BLaER1 treated with 17β-estradiol and CSF1 and Interleukin-3, amounts not matched to agents 10 nM and 100 nM (cell line): ENCODE measurements around the gene PARD3.

Source experiments
- H3K27ac ChIP-seq, 11 experiments: shearing (Covaris generic); formaldehyde crosslinking; 2 replicates each; pipeline ENCODE4 v1.8.1; 2022
- H3K27me3 ChIP-seq, 11 experiments: shearing (Covaris generic); formaldehyde crosslinking; 2 replicates each; pipeline ENCODE4 v1.8.1; 2022
- H3K36me3 ChIP-seq, 11 experiments: shearing (Covaris generic); formaldehyde crosslinking; 2 replicates each; pipeline ENCODE4 v1.8.1; 2022
- H3K4me1 ChIP-seq, 10 experiments: shearing (Covaris generic); formaldehyde crosslinking; 2 replicates each; pipeline ENCODE4 v1.8.1; 2022
- H3K4me2 ChIP-seq, 11 experiments: shearing (Covaris generic); formaldehyde crosslinking; 2 replicates each; pipeline ENCODE4 v1.8.1; 2022
- H3K4me3 ChIP-seq, 10 experiments: shearing (Covaris generic); formaldehyde crosslinking; 2 replicates each; pipeline ENCODE4 v1.8.1; 2022
- H3K9ac ChIP-seq, 11 experiments: shearing (Covaris generic); formaldehyde crosslinking; 2 replicates each; pipeline ENCODE4 v1.8.1; 2022
- H3K9me3 ChIP-seq, 11 experiments: shearing (Covaris generic); formaldehyde crosslinking; replicated peaks in 1 of 11; 2 replicates each; pipeline ENCODE4 v1.8.1; 2022
- H4K20me1 ChIP-seq, 11 experiments: shearing (Covaris generic); formaldehyde crosslinking; 2 replicates each; pipeline ENCODE4 v1.8.1; 2022
- Cebpa-rat ChIP-seq, 11 experiments: shearing (Covaris generic); IDR thresholded peaks; 2 replicates each; pipeline ENCODE4 v1.8.1; 2022

The PARD3 gene

DNA sequence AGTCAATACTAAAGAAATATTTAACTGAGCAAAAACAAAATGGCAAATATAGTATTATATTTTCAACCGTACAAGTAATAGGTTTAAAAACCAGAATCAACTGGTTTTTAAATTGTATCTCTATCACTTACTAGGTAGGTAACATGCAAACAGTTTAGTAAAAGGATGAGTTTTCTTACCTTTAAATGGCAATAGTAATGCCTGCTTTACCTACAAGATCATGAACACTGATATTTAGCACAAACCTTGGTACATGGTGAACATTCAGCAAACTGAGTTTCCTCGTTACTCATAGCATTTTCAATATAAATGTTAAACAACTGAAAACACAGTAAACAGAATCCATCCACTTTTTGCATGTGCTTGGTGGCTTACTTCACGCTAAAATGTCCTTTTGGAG is 389.1 kb downstream of the PARD3 start:
- no peak overlapping the region for H3K4me3 ChIP-seq
- H4K20me1 ChIP-seq = no peaks in the 10 kb centered on the region
- no peak overlapping the region for H3K9ac ChIP-seq
- 0 out of 22 replicates have a peak, but pooled peaks cover 0 to 4% (median 0%) of the 10 kb centered on the region in 11 experiments for H3K9me3 ChIP-seq
- no peak overlapping the region for H3K4me2 ChIP-seq
- H3K36me3 ChIP-seq = no peaks in the 10 kb centered on the region
- no peak for TF ChIP-seq Cebpa-rat (IDR thresholded peaks at IDR 0.05)
- no peaks in the 10 kb centered on the region for H3K27me3 ChIP-seq
- no peak overlapping the region for H3K27ac ChIP-seq
- H3K4me1 ChIP-seq = peaks cover 0 to 7% (median 0%) of the 10 kb centered on the region in 10 experiments; a peak in 2 of 20 replicates

DNA sequence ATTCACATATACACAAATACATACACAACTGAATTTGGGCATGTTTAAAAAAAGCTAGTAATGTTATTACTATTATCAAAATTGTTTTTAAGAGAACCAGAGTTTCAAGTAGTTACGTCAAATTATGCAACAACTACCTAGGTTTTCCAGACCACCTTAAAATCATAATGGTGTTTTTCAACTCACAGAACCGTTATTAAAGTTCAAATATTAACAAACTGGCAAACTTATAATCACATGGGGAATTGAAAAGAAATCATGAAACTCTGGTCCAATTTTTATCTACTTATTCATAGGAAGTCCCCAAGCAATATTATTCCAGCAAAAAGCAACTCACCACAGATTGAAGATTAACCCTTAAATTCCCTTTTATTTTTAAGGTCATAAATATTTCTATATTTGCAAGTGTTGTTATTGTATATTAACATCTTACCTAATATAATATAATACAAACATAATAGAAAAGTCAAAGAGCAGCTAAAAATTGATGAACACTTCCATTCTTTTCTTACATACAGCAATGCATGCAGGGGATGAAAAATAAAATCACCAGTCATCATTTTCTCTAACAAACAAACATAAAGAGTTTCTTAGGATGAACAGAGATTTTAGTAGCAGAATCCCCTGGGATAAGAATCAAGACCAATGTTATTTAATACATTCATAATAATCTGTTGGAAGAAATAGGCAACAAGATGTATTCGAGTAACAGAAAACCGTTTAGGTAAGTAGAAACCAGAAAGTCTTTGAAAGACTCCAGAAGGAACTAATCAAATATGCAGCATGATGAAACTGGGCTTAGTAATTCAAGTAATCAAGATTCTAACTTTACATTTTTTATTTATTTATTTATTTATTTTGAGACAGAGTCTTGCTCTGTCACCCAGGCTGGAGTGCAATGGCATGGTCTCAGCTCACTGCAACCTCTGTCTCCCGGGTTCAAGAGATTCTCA is 391.1 kb downstream of the PARD3 start:
- H3K4me1 ChIP-seq = no peaks in the 10 kb centered on the region

DNA sequence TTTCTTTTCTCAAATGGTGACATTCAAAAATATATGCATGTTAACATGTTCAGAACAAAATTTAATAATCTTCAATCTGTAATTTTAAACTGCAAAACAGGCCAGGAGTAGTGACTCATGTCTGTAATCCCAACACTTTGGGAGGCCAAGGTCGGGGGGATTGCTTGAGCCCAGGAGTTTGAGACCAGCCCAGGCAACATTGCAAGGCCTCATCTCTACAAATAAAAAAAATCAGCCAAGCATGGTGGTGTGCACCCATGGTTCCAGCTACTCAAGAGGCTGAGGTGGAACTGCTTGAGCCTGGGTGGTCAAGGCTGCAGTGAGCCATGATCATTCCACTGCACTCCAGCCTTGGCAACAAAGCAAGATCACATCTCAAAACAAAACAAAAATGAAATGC is 394.3 kb downstream of the PARD3 start:
- H3K9me3 ChIP-seq = no peaks in the 10 kb centered on the region
- H3K27ac ChIP-seq = no peak overlapping the region
- no peak for TF ChIP-seq Cebpa-rat (IDR thresholded peaks at IDR 0.05)
- no peak overlapping the region for H3K4me2 ChIP-seq
- H3K36me3 ChIP-seq = no peaks in the 10 kb centered on the region
- H3K4me1 ChIP-seq = no peaks in the 10 kb centered on the region
- H3K27me3 ChIP-seq = no peaks in the 10 kb centered on the region
- H3K9ac ChIP-seq = no peak overlapping the region
- H4K20me1 ChIP-seq = no peaks in the 10 kb centered on the region; a peak in 1 of 22 replicates
- H3K4me3 ChIP-seq = no peak overlapping the region

More for the DNA sequence above, 391.1 kb downstream of the PARD3 start:
- Histone ChIP-seq H3K27ac (no peak overlapping the region), H3K27me3 (no peaks in the 10 kb centered on the region), H3K9ac (no peak overlapping the region), H3K4me2 (no peak overlapping the region), H3K4me3 (no peak overlapping the region), H3K9me3 (no peaks in the 10 kb centered on the region), H4K20me1 (no peaks in the 10 kb centered on the region; a peak in 1 of 22 replicates), H3K36me3 (no peaks in the 10 kb centered on the region)
- TF ChIP-seq Cebpa-rat (IDR thresholded peaks at IDR 0.05) = no peak

DNA sequence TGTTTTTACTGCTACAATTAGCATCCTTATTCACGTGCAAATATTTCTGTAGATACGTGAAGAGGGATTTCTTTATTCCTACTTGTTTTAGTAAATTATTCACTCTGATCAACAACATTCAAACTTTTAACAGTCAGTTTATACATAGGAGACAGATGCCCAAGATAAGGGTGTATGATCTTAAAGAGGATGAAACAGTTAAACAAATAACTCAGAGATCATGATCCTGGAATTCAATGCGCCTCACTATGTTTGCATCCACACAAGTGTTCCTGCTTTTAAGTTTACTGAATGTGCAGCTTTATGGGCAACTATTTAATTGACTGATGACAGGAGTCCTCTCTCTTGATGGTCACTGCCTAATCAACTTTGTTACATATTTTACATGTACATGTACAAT is 394.8 kb downstream of the PARD3 start:
- Histone ChIP-seq H3K36me3 (no peaks in the 10 kb centered on the region), H4K20me1 (no peaks in the 10 kb centered on the region; a peak in 1 of 22 replicates), H3K27me3 (no peaks in the 10 kb centered on the region), H3K9me3 (no peaks in the 10 kb centered on the region), H3K4me1 (no peaks in the 10 kb centered on the region), H3K4me2 (no peak overlapping the region), H3K4me3 (no peak overlapping the region), H3K9ac (no peak overlapping the region), H3K27ac (no peak overlapping the region)
- TF ChIP-seq Cebpa-rat (IDR thresholded peaks at IDR 0.05) = no peak

DNA sequence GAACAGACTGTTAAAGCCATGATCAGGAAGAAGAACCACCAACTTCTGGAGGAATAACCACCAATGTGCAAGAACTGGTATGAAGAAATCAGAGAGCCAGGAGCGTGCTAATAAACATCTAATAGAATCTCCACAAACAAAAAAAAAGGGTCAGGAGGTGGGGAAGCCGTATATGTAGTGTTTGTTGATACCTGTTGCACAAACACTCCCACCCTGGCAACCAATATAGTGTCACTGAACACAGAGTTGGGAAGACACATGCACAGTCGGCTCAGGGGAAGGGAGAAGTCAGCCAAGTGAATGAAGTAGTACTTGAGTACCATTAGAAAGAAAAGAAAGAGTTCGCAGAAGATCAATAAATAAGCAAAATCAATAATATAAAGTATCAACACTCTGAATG is 400.1 kb downstream of the PARD3 start:
- H3K9me3 ChIP-seq = no peaks in the 10 kb centered on the region
- no peak overlapping the region for H3K4me2 ChIP-seq
- TF ChIP-seq Cebpa-rat (IDR thresholded peaks at IDR 0.05) = no peak
- H3K27ac ChIP-seq = no peak overlapping the region
- no peak overlapping the region for H3K4me3 ChIP-seq
- no peak overlapping the region for H3K9ac ChIP-seq
- H3K36me3 ChIP-seq = no peaks in the 10 kb centered on the region
- H3K4me1 ChIP-seq = no peaks in the 10 kb centered on the region
- H4K20me1 ChIP-seq = no peaks in the 10 kb centered on the region
- H3K27me3 ChIP-seq = no peaks in the 10 kb centered on the region

DNA sequence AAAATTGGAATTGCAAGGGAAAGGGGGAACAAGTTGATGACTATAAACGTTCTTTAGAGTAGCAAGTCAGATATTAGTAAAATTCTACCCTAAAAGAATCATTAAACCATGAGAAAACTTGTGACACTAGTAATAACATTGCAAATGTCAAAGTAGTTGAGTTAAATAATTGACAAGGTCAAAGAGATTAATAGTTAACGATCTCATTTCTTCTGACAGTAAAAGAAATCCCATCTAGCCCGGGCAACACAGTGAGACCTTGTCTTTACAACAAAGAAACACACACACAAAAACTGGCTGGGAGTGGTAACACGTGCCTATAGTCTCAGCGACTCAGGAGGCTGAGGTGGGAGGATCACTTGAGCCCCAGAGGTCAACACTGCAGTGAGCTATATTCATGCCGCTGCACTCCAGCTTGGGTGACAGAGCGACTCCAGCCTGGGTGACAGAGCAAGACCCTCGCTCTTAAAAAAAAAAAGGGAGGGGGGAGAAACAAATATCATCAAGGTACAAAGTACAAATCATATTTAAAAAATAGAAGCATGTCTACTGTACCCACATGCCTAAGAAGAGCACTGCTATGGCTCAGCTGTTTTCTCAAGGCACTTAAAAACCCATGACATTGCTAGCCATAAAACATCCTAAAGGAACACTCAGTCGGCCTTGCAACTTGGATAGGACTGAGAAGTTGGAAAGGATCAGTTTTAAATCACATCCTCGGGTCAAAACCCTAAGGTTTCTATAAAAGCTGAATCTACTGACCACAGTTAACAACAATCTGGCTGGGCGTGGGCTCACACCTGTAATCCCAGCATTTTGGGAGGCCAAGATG is 401.1 kb downstream of the PARD3 start:
- H4K20me1 ChIP-seq = no peaks in the 10 kb centered on the region
- no peak overlapping the region for H3K9ac ChIP-seq
- TF ChIP-seq Cebpa-rat (IDR thresholded peaks at IDR 0.05) = no peak
- no peaks in the 10 kb centered on the region for H3K4me1 ChIP-seq
- H3K4me3 ChIP-seq = no peak overlapping the region
- H3K27me3 ChIP-seq = no peaks in the 10 kb centered on the region
- H3K9me3 ChIP-seq = no peaks in the 10 kb centered on the region
- H3K36me3 ChIP-seq = no peaks in the 10 kb centered on the region
- H3K27ac ChIP-seq = no peak overlapping the region
- no peak overlapping the region for H3K4me2 ChIP-seq

DNA sequence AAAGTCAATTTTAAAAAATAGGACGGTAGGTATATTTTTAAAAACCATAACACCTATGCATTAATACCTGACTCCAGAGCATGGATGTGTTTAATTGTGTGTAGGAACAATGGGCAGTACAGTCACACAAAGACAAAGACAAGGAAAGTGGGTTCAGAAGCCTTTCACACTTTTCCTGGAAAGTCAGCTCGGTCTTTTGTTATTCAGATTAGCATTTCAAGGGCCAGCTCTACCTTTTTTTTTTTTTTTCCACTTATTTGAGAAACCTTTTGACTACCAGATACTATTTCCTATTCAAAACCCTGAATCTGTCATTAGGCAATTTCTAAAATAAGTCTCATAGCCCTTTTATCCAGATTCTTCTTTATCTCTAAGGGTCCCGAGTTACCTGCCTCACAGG is 401.9 kb downstream of the PARD3 start:
- Histone ChIP-seq H3K36me3 (no peaks in the 10 kb centered on the region), H3K4me1 (no peaks in the 10 kb centered on the region), H3K9me3 (no peaks in the 10 kb centered on the region), H3K9ac (no peak overlapping the region), H3K4me3 (no peak overlapping the region), H3K27ac (no peak overlapping the region), H3K4me2 (no peak overlapping the region), H4K20me1 (no peaks in the 10 kb centered on the region), H3K27me3 (no peaks in the 10 kb centered on the region)
- TF ChIP-seq Cebpa-rat (IDR thresholded peaks at IDR 0.05) = no peak

DNA sequence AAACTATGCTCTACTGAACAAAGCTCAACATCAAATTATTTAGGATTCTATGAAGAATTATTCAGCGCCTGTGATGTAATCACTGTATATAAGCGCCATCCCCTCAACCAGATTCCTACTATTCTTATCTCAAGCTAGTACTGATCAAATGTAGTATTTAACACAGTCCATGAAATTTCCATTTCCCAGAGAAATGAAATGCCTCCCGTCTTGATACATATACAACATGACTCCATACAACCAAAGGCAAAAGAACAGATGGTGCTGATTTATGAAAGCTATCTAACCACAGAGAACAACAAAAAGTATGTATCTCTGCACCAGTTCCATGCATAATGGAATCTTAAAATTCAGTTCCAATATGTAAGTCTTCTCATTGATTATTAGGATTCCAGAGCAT is 406.1 kb downstream of the PARD3 start:
- H3K27me3 ChIP-seq = no peaks in the 10 kb centered on the region

DNA sequence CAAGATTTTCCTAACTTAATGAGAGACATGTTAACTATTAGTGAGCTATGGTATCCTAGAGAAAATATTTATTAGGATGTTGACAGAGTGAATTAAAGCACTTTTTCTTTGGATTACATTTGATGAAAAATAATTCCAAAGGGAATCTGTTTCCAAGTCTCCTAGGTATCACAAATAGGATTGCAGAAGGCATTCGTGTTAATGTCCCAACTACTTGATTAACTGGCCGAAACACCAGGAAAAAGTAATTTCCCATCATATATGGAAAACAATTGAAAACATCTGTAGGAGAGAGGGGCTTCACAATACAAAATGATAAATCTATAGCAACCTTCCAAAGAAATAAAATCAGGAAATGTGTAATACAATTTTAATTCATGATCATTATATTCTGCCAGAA is 406.7 kb downstream of the PARD3 start:
- TF ChIP-seq Cebpa-rat (IDR thresholded peaks at IDR 0.05) = no peak
- Histone ChIP-seq H3K27ac (no peak overlapping the region), H3K27me3 (no peaks in the 10 kb centered on the region), H4K20me1 (no peaks in the 10 kb centered on the region), H3K4me1 (peaks cover 8 to 15% (median 10%) of the 10 kb centered on the region in 10 experiments), H3K9ac (no peak overlapping the region), H3K9me3 (no peaks in the 10 kb centered on the region), H3K36me3 (no peaks in the 10 kb centered on the region), H3K4me2 (no peak overlapping the region), H3K4me3 (no peak overlapping the region)

More for the DNA sequence above, 406.1 kb downstream of the PARD3 start:
- no peak overlapping the region for H3K9ac ChIP-seq
- H3K4me3 ChIP-seq = no peak overlapping the region
- H3K9me3 ChIP-seq = no peaks in the 10 kb centered on the region
- H3K27ac ChIP-seq = no peak overlapping the region
- H4K20me1 ChIP-seq = no peaks in the 10 kb centered on the region
- H3K4me1 ChIP-seq = peaks cover 8 to 15% (median 10%) of the 10 kb centered on the region in 10 experiments
- no peak for TF ChIP-seq Cebpa-rat (IDR thresholded peaks at IDR 0.05)
- no peak overlapping the region for H3K4me2 ChIP-seq
- no peaks in the 10 kb centered on the region for H3K36me3 ChIP-seq
